ENCODE results near the gene CYP1A1. TPM values are rescaled to one million over a fixed set of nuclear protein-coding genes. Genes with fewer than 3 reads are reported as not detected.
A peak's percentile ranks its signal among the peaks of the same experiment; 100 is the strongest.

The CYP1A1 gene
- total and polyA plus RNA-seq, 2 of the 13 experiments (the other 11 are each of a cell fraction or from before 2014, with no cell fraction given): 7.9 to 8.0 TPM

DNA sequence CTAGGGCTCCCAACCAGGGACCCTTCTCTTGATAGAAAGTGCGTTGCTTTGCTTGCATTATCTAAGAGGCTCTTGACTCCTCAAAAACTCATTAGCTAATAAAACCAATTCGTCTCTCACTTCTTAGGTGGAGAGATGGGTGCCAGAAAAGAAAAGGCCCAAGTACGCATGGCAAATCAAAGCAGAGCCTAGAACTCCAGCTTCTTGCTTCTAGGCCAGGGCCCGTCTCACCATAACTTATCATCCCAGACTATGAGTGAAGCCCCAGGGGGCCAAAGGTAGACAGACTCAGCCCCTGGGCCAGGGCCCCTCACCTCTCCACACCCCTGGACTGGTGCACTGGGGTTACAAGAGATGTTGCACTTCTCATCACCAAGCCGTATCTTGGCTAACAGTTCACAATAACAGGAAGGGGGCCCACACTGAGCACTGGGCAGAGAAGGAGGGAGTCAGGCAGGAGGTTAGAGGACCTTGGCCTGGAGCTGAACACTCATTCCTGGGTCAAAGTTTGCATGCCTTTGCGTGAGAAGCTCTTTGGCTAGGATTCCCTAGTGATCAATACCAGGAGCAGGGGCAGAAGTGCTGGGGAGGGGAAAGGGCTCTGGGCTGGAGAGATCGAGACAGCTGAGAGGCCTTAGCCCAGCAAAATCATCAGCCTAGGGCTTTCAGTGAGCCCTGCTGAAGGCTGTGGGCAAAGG lies 5.4 kb upstream of the CYP1A1 start (continued):
- peak; percentile 84 for TF ChIP-seq ZNF501 (CRISPR knock-in tag; IDR thresholded peaks at IDR 0.05)
- TF ChIP-seq, protein P1, sequence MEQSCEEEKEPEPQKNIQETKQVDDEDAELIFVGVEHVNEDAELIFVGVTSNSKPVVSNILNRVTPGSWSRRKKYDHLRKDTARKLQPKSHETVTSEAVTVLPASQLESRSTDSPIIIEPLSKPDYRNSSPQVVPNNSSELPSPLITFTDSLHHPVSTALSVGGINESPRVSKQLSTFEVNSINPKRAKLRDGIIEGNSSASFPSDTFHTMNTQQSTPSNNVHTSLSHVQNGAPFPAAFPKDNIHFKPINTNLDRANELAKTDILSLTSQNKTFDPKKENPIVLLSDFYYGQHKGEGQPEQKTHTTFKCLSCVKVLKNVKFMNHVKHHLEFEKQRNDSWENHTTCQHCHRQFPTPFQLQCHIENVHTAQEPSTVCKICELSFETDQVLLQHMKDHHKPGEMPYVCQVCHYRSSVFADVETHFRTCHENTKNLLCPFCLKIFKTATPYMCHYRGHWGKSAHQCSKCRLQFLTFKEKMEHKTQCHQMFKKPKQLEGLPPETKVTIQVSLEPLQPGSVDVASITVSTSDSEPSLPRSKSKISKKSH (CRISPR knock-in tag; IDR thresholded peaks at IDR 0.05; ENCODE audit: borderline replicate concordance): peak; percentile 10; the same call in 1 of the 2 replicates
- TF ChIP-seq, protein P2, sequence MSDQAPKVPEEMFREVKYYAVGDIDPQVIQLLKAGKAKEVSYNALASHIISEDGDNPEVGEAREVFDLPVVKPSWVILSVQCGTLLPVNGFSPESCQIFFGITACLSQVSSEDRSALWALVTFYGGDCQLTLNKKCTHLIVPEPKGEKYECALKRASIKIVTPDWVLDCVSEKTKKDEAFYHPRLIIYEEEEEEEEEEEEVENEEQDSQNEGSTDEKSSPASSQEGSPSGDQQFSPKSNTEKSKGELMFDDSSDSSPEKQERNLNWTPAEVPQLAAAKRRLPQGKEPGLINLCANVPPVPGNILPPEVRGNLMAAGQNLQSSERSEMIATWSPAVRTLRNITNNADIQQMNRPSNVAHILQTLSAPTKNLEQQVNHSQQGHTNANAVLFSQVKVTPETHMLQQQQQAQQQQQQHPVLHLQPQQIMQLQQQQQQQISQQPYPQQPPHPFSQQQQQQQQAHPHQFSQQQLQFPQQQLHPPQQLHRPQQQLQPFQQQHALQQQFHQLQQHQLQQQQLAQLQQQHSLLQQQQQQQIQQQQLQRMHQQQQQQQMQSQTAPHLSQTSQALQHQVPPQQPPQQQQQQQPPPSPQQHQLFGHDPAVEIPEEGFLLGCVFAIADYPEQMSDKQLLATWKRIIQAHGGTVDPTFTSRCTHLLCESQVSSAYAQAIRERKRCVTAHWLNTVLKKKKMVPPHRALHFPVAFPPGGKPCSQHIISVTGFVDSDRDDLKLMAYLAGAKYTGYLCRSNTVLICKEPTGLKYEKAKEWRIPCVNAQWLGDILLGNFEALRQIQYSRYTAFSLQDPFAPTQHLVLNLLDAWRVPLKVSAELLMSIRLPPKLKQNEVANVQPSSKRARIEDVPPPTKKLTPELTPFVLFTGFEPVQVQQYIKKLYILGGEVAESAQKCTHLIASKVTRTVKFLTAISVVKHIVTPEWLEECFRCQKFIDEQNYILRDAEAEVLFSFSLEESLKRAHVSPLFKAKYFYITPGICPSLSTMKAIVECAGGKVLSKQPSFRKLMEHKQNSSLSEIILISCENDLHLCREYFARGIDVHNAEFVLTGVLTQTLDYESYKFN (CRISPR knock-in tag; conservative IDR thresholded peaks at IDR 0.05): peak; percentile 100
- no peak for TF ChIP-seq NFE2L1 (CRISPR knock-in tag; IDR thresholded peaks at IDR 0.05; ENCODE audit: borderline replicate concordance)
- TF ChIP-seq, protein P3, sequence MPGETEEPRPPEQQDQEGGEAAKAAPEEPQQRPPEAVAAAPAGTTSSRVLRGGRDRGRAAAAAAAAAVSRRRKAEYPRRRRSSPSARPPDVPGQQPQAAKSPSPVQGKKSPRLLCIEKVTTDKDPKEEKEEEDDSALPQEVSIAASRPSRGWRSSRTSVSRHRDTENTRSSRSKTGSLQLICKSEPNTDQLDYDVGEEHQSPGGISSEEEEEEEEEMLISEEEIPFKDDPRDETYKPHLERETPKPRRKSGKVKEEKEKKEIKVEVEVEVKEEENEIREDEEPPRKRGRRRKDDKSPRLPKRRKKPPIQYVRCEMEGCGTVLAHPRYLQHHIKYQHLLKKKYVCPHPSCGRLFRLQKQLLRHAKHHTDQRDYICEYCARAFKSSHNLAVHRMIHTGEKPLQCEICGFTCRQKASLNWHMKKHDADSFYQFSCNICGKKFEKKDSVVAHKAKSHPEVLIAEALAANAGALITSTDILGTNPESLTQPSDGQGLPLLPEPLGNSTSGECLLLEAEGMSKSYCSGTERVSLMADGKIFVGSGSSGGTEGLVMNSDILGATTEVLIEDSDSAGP (CRISPR knock-in tag; IDR thresholded peaks at IDR 0.05; ENCODE audit: borderline replicate concordance): peak; percentile 89
- TF ChIP-seq ZMYM3 (CRISPR knock-in tag; IDR thresholded peaks at IDR 0.05): peak; percentile 94
